Neural progenitor cell (in vitro differentiated cells): Measurements from ENCODE around the gene IER3IP1. TPM values are rescaled to one million over a fixed set of nuclear protein-coding genes. Genes with fewer than 3 reads are reported as not detected.
A peak's percentile ranks its signal among the peaks of the same experiment; 100 is the strongest.
"Not testable (repeated sequence)": the region's sequence is repeated elsewhere in the genome, so short reads cannot be mapped to it uniquely, and the experiment has no call there.

ENCODE experiments used
- DNase-seq: peaks from one replicate; pipeline ENCODE4 v3.0.0-alpha.2; 2016; ENCODE audit warnings: low spot score
- H2AFZ ChIP-seq: fragments of 200-600 bp; sonication (generic); replicated peaks from 2 replicates; pipeline ENCODE4 v1.6.1; 2016; ENCODE audit warnings: antibody characterized with exemption
- H3F3A ChIP-seq: fragments of 200-600 bp; sonication (generic); 2 replicates; pipeline ENCODE4 v1.6.1; 2016; ENCODE audit warnings: antibody characterized with exemption, low read depth
- H3K27ac ChIP-seq: fragments of 200-600 bp; sonication (generic); 2 replicates; pipeline ENCODE4 v1.5.1; 2016; ENCODE audit warnings: mild to moderate bottlenecking
- H3K27me3 ChIP-seq: fragments of 200-600 bp; sonication (generic); 2 replicates; pipeline ENCODE4 v1.6.1; 2016; ENCODE audit warnings: mild to moderate bottlenecking, moderate library complexity
- H3K36me3 ChIP-seq: fragments of 200-600 bp; sonication (generic); 2 replicates; pipeline ENCODE4 v1.5.1; 2016
- H3K4me1 ChIP-seq: fragments of 200-600 bp; sonication (generic); 2 replicates; pipeline ENCODE4 v1.6.1; 2016; ENCODE audit warnings: mixed run types
- H3K4me2 ChIP-seq: fragments of 200-600 bp; sonication (generic); 2 replicates; pipeline ENCODE4 v1.6.1; 2016
- H3K4me3 ChIP-seq: fragments of 200-600 bp; sonication (generic); 2 replicates; pipeline ENCODE4 v1.5.1; 2016
- H3K79me2 ChIP-seq: fragments of 200-600 bp; sonication (generic); 2 replicates; pipeline ENCODE4 v1.6.1; 2016; ENCODE audit warnings: low read depth
- H3K9ac ChIP-seq: fragments of 200-600 bp; sonication (generic); 2 replicates; pipeline ENCODE4 v1.6.1; 2016
- H3K9me3 ChIP-seq: fragments of 200-600 bp; sonication (generic); 2 replicates; pipeline ENCODE4 v1.5.1; 2016; ENCODE audit warnings: low read depth
- H4K20me1 ChIP-seq: fragments of 200-600 bp; sonication (generic); 2 replicates; pipeline ENCODE4 v1.6.1; 2016; ENCODE audit warnings: low read depth
- H3K27ac Mint-ChIP-seq: 3 replicates; pipeline ENCODE4 v1.8.0; 2021; ENCODE audit warnings: mixed read lengths
- H3K27me3 Mint-ChIP-seq: 2 replicates; pipeline ENCODE4 v1.8.0; 2022; ENCODE audit warnings: low read depth, mild to moderate bottlenecking, inconsistent platforms, moderate library complexity, mixed read lengths; ENCODE audit not compliant: insufficient read depth
- H3K36me3 Mint-ChIP-seq: 3 replicates; pipeline ENCODE4 v1.8.0; 2021; ENCODE audit warnings: mixed read lengths
- H3K4me1 Mint-ChIP-seq: 3 replicates; pipeline ENCODE4 v1.8.0; 2021; ENCODE audit warnings: mixed read lengths
- H3K4me3 Mint-ChIP-seq: 3 replicates; pipeline ENCODE4 v1.8.0; 2021; ENCODE audit warnings: mild to moderate bottlenecking, moderate library complexity, mixed read lengths
- H3K9me3 Mint-ChIP-seq: 3 replicates; pipeline ENCODE4 v1.8.0; 2020; ENCODE audit warnings: mixed read lengths
- CTCF ChIP-seq: fragments of 200-600 bp; sonication (generic); IDR thresholded peaks from 2 replicates; pipeline ENCODE4 v1.5.1; 2017; ENCODE audit warnings: antibody characterized with exemption, mild to moderate bottlenecking
- EZH2 ChIP-seq: fragments of 200-600 bp; sonication (generic); IDR thresholded peaks from 2 replicates; pipeline ENCODE4 v1.6.1; 2017; ENCODE audit warnings: antibody characterized with exemption, mild to moderate bottlenecking, moderate library complexity
- EZH2phosphoT487 ChIP-seq: fragments of 200-600 bp; sonication (generic); IDR thresholded peaks from 2 replicates; pipeline ENCODE4 v1.6.1; 2017; ENCODE audit warnings: antibody characterized with exemption
- total RNA-seq: library from RNA; depleted of rRNA; stranded (reverse); fragments of >200 nt; gene quantifications from 2 replicates; pipeline ENCODE4 v1.2.3, GENCODE V29; 2015; ENCODE audit warnings: low replicate concordance

The IER3IP1 gene
- total RNA-seq, 1 donor from 2014 or later, result 16.6 TPM

DNA sequence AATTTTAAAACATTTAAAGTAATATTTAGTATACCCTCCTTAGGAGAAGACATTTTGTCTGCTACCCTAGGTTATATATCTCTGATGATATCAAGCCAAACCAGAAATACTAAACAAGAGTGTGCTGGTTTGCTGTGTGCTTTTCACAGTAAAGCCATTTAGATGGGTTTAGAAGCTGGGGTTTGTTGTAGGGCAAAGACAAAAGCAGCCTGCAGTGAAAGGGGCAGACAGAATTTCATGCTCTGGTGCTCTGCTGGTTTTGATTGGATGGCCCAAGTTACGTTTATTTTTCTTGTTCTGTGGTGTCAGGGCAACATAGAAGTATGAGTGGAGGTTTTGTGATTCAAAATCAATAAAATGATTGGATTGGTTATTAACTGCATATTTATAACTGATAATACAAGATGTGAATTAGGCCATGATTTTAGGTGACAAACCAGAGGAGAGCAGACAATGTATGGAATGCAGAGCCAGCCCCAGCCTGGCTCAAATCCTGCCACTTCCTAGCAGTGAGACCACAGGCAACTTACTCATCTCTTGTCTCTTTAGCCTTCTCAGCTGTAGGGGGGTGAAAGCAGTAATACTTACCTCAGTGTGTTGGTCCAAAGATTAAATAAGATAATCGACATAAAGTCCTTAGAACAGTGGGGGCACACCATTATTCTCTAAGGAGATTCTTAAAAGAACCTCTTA is 30.9 kb upstream of the IER3IP1 start:
- Mint-ChIP-seq H3K36me3 (no peaks in the 10 kb centered on the region), H3K27ac (peak overlapping the region; percentile 2), H3K9me3 (no peaks in the 10 kb centered on the region), H3K27me3 (no peaks in the 10 kb centered on the region), H3K4me1 (peaks cover 50% of the 10 kb centered on the region), H3K4me3 (no peak overlapping the region)
- Histone ChIP-seq H3K4me3 (peak overlapping the region; percentile 4), H3K27ac (peak overlapping the region; percentile 67), H3F3A (peaks cover 45% of the 10 kb centered on the region), H3K4me2 (peak overlapping the region; percentile 66), H3K9me3 (no peaks in the 10 kb centered on the region), H2AFZ (no peak overlapping the region), H3K79me2 (no peaks in the 10 kb centered on the region), H3K9ac (no peak overlapping the region), H3K4me1 (peaks cover 68% of the 10 kb centered on the region), H3K36me3 (no peaks in the 10 kb centered on the region), H3K27me3 (no peaks in the 10 kb centered on the region), H4K20me1 (no peaks in the 10 kb centered on the region)
- TF ChIP-seq EZH2phosphoT487 (peak; percentile 53), CTCF (no peak), EZH2 (no peak)
- peak; percentile 73 for DNase-seq

DNA sequence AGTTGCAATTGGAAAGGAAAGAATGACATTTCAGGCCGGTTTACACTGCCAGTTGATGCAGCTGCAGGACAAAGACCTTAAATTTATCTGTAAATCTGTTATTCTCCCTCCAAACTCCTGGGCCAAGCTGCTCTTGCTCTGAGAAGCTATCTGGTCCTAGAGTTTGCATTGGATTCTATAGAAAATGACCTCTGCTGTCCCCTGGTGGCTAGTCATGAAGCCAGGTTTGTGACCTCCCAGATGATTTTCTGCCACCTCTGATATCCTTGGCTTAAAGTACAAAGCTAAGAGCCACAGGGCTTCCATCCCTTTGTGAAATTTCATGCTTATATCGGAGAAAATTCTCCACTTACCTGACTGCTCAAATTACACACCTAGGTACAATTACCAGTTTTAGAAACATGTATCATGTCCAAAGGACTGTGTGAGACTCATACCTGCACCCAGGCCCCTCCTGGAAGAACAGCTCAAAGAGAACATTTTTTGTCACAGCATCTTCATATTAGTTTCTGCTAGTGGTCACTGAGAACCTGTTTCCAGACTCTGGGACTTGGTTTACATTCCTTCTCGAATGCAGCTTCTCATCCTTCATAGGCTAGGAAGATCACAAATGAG is 28.9 kb upstream of the IER3IP1 start:
- Mint-ChIP-seq H3K9me3 (no peaks in the 10 kb centered on the region), H3K27me3 (no peaks in the 10 kb centered on the region), H3K4me3 (no peak overlapping the region), H3K36me3 (no peaks in the 10 kb centered on the region), H3K4me1 (peaks cover 49% of the 10 kb centered on the region), H3K27ac (no peak overlapping the region)
- TF ChIP-seq EZH2 (no peak), CTCF (peak; percentile 86)
- H3K4me3 ChIP-seq, result no peak overlapping the region
- DNase-seq, result peak; percentile 66
- no peak overlapping the region for H2AFZ ChIP-seq
- H3K36me3 ChIP-seq, result no peaks in the 10 kb centered on the region
- H3F3A ChIP-seq, result peaks cover 43% of the 10 kb centered on the region
- H3K9me3 ChIP-seq, result no peaks in the 10 kb centered on the region
- H3K9ac ChIP-seq, result no peak overlapping the region
- H3K27me3 ChIP-seq, result no peaks in the 10 kb centered on the region
- H3K79me2 ChIP-seq, result no peaks in the 10 kb centered on the region
- H3K27ac ChIP-seq, result no peak overlapping the region
- H4K20me1 ChIP-seq, result no peaks in the 10 kb centered on the region
- H3K4me1 ChIP-seq, result peaks cover 59% of the 10 kb centered on the region
- no peak overlapping the region for H3K4me2 ChIP-seq

- peaks cover 31% of the 10 kb centered on the region for H3F3A ChIP-seq
- Mint-ChIP-seq H3K4me1 (peaks cover 37% of the 10 kb centered on the region), H3K27ac (no peak overlapping the region), H3K36me3 (no peaks in the 10 kb centered on the region), H3K4me3 (no peak overlapping the region), H3K9me3 (no peaks in the 10 kb centered on the region), H3K27me3 (no peaks in the 10 kb centered on the region)
- no peak overlapping the region for H3K9ac ChIP-seq
- H4K20me1 ChIP-seq, result no peaks in the 10 kb centered on the region
- H3K4me2 ChIP-seq, result no peak overlapping the region
- no peak for TF ChIP-seq CTCF
- no peak for TF ChIP-seq EZH2phosphoT487
- no peak for TF ChIP-seq EZH2
- no peak for DNase-seq
- H3K27ac ChIP-seq, result no peak overlapping the region
- peak overlapping the region; percentile 89 for H2AFZ ChIP-seq
- no peaks in the 10 kb centered on the region for H3K36me3 ChIP-seq
- H3K27me3 ChIP-seq, result no peaks in the 10 kb centered on the region
- no peaks in the 10 kb centered on the region for H3K79me2 ChIP-seq
- H3K9me3 ChIP-seq, result no peaks in the 10 kb centered on the region
- H3K4me3 ChIP-seq, result no peak overlapping the region
- peaks cover 47% of the 10 kb centered on the region for H3K4me1 ChIP-seq
Measured at GRCh38 chr18:47203626-47204464, 27.7 kb upstream of the IER3IP1 start.

GRCh38 chr18:47195961-47196360 is 19.8 kb upstream of the IER3IP1 start:
- not testable (repeated sequence) for H3K4me2 ChIP-seq, H3K27ac Mint-ChIP-seq, H3K9ac ChIP-seq, DNase-seq, H3K79me2 ChIP-seq, H3K4me1 Mint-ChIP-seq, H3F3A ChIP-seq, H3K27me3 Mint-ChIP-seq, H3K36me3 Mint-ChIP-seq, H3K9me3 ChIP-seq, H3K27me3 ChIP-seq, H3K4me3 Mint-ChIP-seq, H3K36me3 ChIP-seq, H3K9me3 Mint-ChIP-seq, H4K20me1 ChIP-seq, H3K4me1 ChIP-seq, H3K27ac ChIP-seq, H3K4me3 ChIP-seq
- H2AFZ ChIP-seq, result peak overlapping the region; percentile 76
